HFFc6 (cell line): ENCODE data around the gene PCDHGA5. TPM values are rescaled to one million over a fixed set of nuclear protein-coding genes. Genes with fewer than 3 reads are reported as not detected.
A peak's percentile ranks its signal among the peaks of the same experiment; 100 is the strongest.
"Not testable (repeated sequence)": the region's sequence is repeated elsewhere in the genome, so short reads cannot be mapped to it uniquely, and the experiment has no call there.

Source experiments
- DNase-seq: peaks from one replicate; pipeline ENCODE4 v3.0.0-alpha.2; 2018
- H3K27ac Mint-ChIP-seq: 2 replicates; pipeline ENCODE4 v1.8.0; 2020; ENCODE audit warnings: mild to moderate bottlenecking, mixed read lengths
- H3K27me3 Mint-ChIP-seq: 2 replicates; pipeline ENCODE4 v1.8.0; 2021; ENCODE audit warnings: mild to moderate bottlenecking, moderate library complexity, mixed read lengths; ENCODE audit not compliant: insufficient read depth
- H3K36me3 Mint-ChIP-seq: 2 replicates; pipeline ENCODE4 v1.8.0; 2021; ENCODE audit warnings: low read depth, mixed read lengths
- H3K4me1 Mint-ChIP-seq: 2 replicates; pipeline ENCODE4 v1.8.0; 2020; ENCODE audit warnings: low read depth, mixed read lengths
- H3K4me3 Mint-ChIP-seq: 2 replicates; pipeline ENCODE4 v1.8.0; 2020; ENCODE audit warnings: mild to moderate bottlenecking, moderate library complexity, mixed read lengths
- H3K9me3 Mint-ChIP-seq: 2 replicates; pipeline ENCODE4 v1.8.0; 2020; ENCODE audit warnings: mild to moderate bottlenecking, mixed read lengths
- CTCF ChIP-seq: fragments of 200-600 bp; sonication (generic); IDR thresholded peaks from 2 replicates; pipeline ENCODE4 v1.5.0; 2021; ENCODE audit warnings: antibody characterized with exemption, mild to moderate bottlenecking
- total RNA-seq, 6 experiments: library from RNA; stranded (reverse); fragmentation: NEBNext Ultra II Directional; extraction: Animal tissue kit (Norgen Biotek cat#: 25700); gene quantifications; 2 replicates in 1 of 6; 3 replicates in 5 of 6; pipeline ENCODE4 v1.2.3, GENCODE V29; 2021

Gene PCDHGA5
- total RNA-seq, 6 experiments from 2014 or later, result 0.74 to 1.8 (median 1.0) TPM

- no peak within 1 kb of the TSS for H3K27ac Mint-ChIP-seq
- peak within 1 kb of the TSS; percentile 65; the same call in 1 of the 2 replicates for H3K4me3 Mint-ChIP-seq
- H3K27me3 Mint-ChIP-seq, result peaks cover 2% of the 10 kb centered on the region
- peaks cover 16% of the 10 kb centered on the region for H3K36me3 Mint-ChIP-seq
- peaks cover 18% of the 10 kb centered on the region for H3K9me3 Mint-ChIP-seq
- peak; percentile 17 for DNase-seq
- H3K4me1 Mint-ChIP-seq, result peaks cover 13% of the 10 kb centered on the region
- peak; percentile 72 for TF ChIP-seq CTCF
These were observed 25.2 kb upstream of the PCDHGA5 start, which contains the start of gene PCDHGA2 for GRCh38 chr5:141338538-141339306. TSS of gene PCDHGA2 (plus strand) at chr5:141338760.

- DNase-seq, H3K4me1 Mint-ChIP-seq, H3K4me3 Mint-ChIP-seq, H3K27me3 Mint-ChIP-seq, H3K27ac Mint-ChIP-seq: not testable (repeated sequence)
- peaks cover 36% of the 10 kb centered on the region for H3K9me3 Mint-ChIP-seq
- peaks cover 28% of the 10 kb centered on the region for H3K36me3 Mint-ChIP-seq
These were observed 23.1 kb upstream of the PCDHGA5 start for GRCh38 chr5:141340781-141341354.

- TF ChIP-seq CTCF, result no peak
- DNase-seq, result no peak
- peaks cover 43% of the 10 kb centered on the region for H3K9me3 Mint-ChIP-seq
- no peaks in the 10 kb centered on the region; the same call in 1 of the 2 replicates for H3K27me3 Mint-ChIP-seq
- no peak overlapping the region for H3K4me3 Mint-ChIP-seq
- H3K36me3 Mint-ChIP-seq, result peaks cover 33% of the 10 kb centered on the region
- peaks cover 9% of the 10 kb centered on the region for H3K4me1 Mint-ChIP-seq
- H3K27ac Mint-ChIP-seq, result no peak overlapping the region
These were observed 21.2 kb upstream of the PCDHGA5 start for GRCh38 chr5:141342773-141343172.

DNA sequence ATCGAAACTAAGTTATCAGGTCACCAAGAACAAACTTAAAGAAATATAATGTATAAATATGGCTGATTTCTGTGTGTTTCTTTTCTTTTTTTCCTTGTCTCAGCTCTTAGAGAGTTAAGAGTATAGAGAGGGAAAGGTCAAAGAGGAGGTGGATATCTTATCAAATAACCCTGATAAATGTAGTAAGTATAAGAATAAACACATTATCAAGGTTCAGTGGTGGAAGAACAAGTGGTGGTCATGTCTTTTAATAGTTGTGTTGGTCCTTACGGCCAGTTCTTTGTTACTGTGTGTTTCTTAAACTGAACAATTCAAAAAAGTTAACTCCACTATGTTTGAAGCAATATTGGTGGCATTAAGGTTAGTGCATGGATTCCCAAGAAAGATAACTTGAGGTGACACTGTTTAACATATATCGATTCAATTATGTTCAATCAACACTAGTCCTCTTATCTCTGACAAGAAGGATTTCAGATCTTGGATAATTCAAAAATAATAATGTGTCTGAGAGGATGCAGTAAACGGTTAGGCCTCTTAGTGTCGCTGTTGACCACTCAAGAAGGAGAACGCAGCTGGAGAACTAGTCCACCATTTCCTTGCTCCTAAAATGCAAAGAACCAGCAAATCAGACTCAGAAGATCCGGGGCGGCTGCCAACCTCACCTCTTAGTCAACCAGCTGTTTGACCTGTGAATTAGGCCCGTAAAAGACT is 20.6 kb upstream of the PCDHGA5 start, which contains the start of gene PCDHGA3:
PCDHGA3 (plus strand) TSS at position 588 of the 711 bp plus-strand sequence. CDS start 205 bp downstream, outside the sequence.
- Mint-ChIP-seq H3K4me1 (peaks cover 9% of the 10 kb centered on the region), H3K36me3 (peaks cover 33% of the 10 kb centered on the region), H3K27me3 (peaks cover under 1% of the 10 kb centered on the region), H3K27ac (peak within 1 kb of the TSS; percentile 95), H3K9me3 (peaks cover 42% of the 10 kb centered on the region), H3K4me3 (peak within 1 kb of the TSS; percentile 91)
- TF ChIP-seq CTCF, result peak; percentile 78
- peak; percentile 57 for DNase-seq

GRCh38 chr5:141343953-141344463 is 20.0 kb upstream of the PCDHGA5 start:
- H3K4me3 Mint-ChIP-seq, result peak overlapping the region; percentile 91

More at GRCh38 chr5:141343953-141344463, 20.0 kb upstream of the PCDHGA5 start:
- peak; percentile 33; the same call in 1 of the 2 replicates for TF ChIP-seq CTCF
- Mint-ChIP-seq H3K36me3 (peaks cover 27% of the 10 kb centered on the region), H3K27me3 (peaks cover 2% of the 10 kb centered on the region), H3K4me1 (peaks cover 9% of the 10 kb centered on the region), H3K27ac (peak overlapping the region; percentile 95), H3K9me3 (peaks cover 36% of the 10 kb centered on the region)
- no peak for DNase-seq
